H9 (cell line): ENCODE measurements around the gene MCL1. TPM values are rescaled to one million over a fixed set of nuclear protein-coding genes. Genes with fewer than 3 reads are reported as not detected.
"Not testable (repeated sequence)": the region's sequence is repeated elsewhere in the genome, so short reads cannot be mapped to it uniquely, and the experiment has no call there.

ENCODE experiments used
- DNase-seq: peaks from one replicate; pipeline ENCODE4 v3.0.0-alpha.2; 2017
- H2AFZ ChIP-seq: one replicate; pipeline ENCODE4 v1.6.1; 2013; ENCODE audit warnings: mild to moderate bottlenecking, low read length, control low read depth, moderate library complexity
- H2AK5ac ChIP-seq: 2 replicates; pipeline ENCODE4 v1.6.1; 2013; ENCODE audit warnings: low read length, control low read depth, mixed read lengths; ENCODE audit not compliant: insufficient read length
- H2BK120ac ChIP-seq: one replicate; pipeline ENCODE4 v1.6.1; 2013; ENCODE audit warnings: low read depth, mild to moderate bottlenecking, low read length, control low read depth, inconsistent platforms; ENCODE audit not compliant: poor library complexity, severe bottlenecking
- H2BK12ac ChIP-seq: 2 replicates; pipeline ENCODE4 v1.6.1; 2013; ENCODE audit warnings: low read length, control low read depth, mixed read lengths, low read depth; ENCODE audit not compliant: insufficient read length
- H2BK15ac ChIP-seq: 2 replicates; pipeline ENCODE4 v1.6.1; 2013; ENCODE audit warnings: low read depth, low read length, control low read depth
- H2BK20ac ChIP-seq: one replicate; pipeline ENCODE4 v1.6.1; 2013; ENCODE audit warnings: low read depth, mild to moderate bottlenecking, low read length, control low read depth, inconsistent platforms; ENCODE audit not compliant: poor library complexity, severe bottlenecking
- H2BK5ac ChIP-seq: 2 replicates; pipeline ENCODE4 v1.6.1; 2013; ENCODE audit warnings: low read length, control low read depth, mixed read lengths; ENCODE audit not compliant: insufficient read length
- H3K14ac ChIP-seq: 2 replicates; pipeline ENCODE4 v1.6.1; 2013; ENCODE audit warnings: low read length, control low read depth; ENCODE audit not compliant: insufficient read depth
- H3K18ac ChIP-seq: 2 replicates; pipeline ENCODE4 v1.6.1; 2013; ENCODE audit warnings: low read depth, mild to moderate bottlenecking, mixed read lengths, low read length, control low read depth; ENCODE audit not compliant: insufficient read length
- H3K23ac ChIP-seq: 2 replicates; pipeline ENCODE4 v1.6.1; 2013; ENCODE audit warnings: low read length, control low read depth, mixed read lengths, low read depth; ENCODE audit not compliant: insufficient read length
- H3K23me2 ChIP-seq: 2 replicates; pipeline ENCODE4 v1.6.1; 2013; ENCODE audit warnings: low read depth, mild to moderate bottlenecking, mixed read lengths, low read length, control low read depth; ENCODE audit not compliant: insufficient read length, poor library complexity, severe bottlenecking
- H3K27ac ChIP-seq: 2 replicates; pipeline ENCODE4 v1.5.1; 2013; ENCODE audit warnings: low read length, control low read depth, mixed read lengths, low read depth; ENCODE audit not compliant: insufficient read length
- H3K27me3 ChIP-seq: 2 replicates; pipeline ENCODE4 v1.6.1; 2013; ENCODE audit warnings: low read length, control low read depth, inconsistent platforms; ENCODE audit not compliant: insufficient read depth
- H3K4ac ChIP-seq: 2 replicates; pipeline ENCODE4 v1.6.1; 2013; ENCODE audit warnings: low read depth, mild to moderate bottlenecking, control low read depth, inconsistent platforms, low read length, moderate library complexity
- H3K4me1 ChIP-seq: 2 replicates; pipeline ENCODE4 v1.6.1; 2013; ENCODE audit warnings: low read length, control low read depth, inconsistent platforms; ENCODE audit not compliant: insufficient read depth
- H3K4me2 ChIP-seq: 2 replicates; pipeline ENCODE4 v1.6.1; 2013; ENCODE audit warnings: low read length, control low read depth, mixed read lengths; ENCODE audit not compliant: insufficient read length, insufficient read depth
- H3K56ac ChIP-seq: 2 replicates; pipeline ENCODE4 v1.6.1; 2013; ENCODE audit warnings: low read depth, mild to moderate bottlenecking, mixed read lengths, low read length, control low read depth; ENCODE audit not compliant: insufficient read length
- H3K79me1 ChIP-seq: 2 replicates; pipeline ENCODE4 v1.6.1; 2013; ENCODE audit warnings: low read depth, mild to moderate bottlenecking, moderate library complexity, low read length, control low read depth, inconsistent platforms; ENCODE audit not compliant: insufficient read depth, poor library complexity, severe bottlenecking
- H3K79me2 ChIP-seq: 2 replicates; pipeline ENCODE4 v1.6.1; 2013; ENCODE audit warnings: low read length, control low read depth, inconsistent platforms; ENCODE audit not compliant: insufficient read depth
- H3K9ac ChIP-seq: 2 replicates; pipeline ENCODE4 v1.6.1; 2013; ENCODE audit warnings: low read length, control low read depth, mixed read lengths; ENCODE audit not compliant: insufficient read length; ENCODE audit errors: extremely low read depth
- H3K9me3 ChIP-seq: one replicate; pipeline ENCODE4 v1.6.1; 2013; ENCODE audit warnings: low read depth, low read length, inconsistent platforms; ENCODE audit not compliant: control insufficient read depth
- H3T11ph ChIP-seq: one replicate; pipeline ENCODE4 v1.6.1; 2013; ENCODE audit warnings: mild to moderate bottlenecking, low read length, control low read depth, inconsistent platforms
- H4K20me1 ChIP-seq: one replicate; pipeline ENCODE4 v1.6.1; 2013; ENCODE audit not compliant: control insufficient read depth, insufficient read length, insufficient read depth
- H4K5ac ChIP-seq: 2 replicates; pipeline ENCODE4 v1.6.1; 2013; ENCODE audit warnings: low read depth, mild to moderate bottlenecking, mixed read lengths, low read length, control low read depth; ENCODE audit not compliant: insufficient read length
- H4K8ac ChIP-seq: replicated peaks from 2 replicates; pipeline ENCODE4 v1.6.1; 2013; ENCODE audit warnings: low read length, control low read depth, mixed read lengths, low read depth; ENCODE audit not compliant: insufficient read length
- H4K91ac ChIP-seq: 2 replicates; pipeline ENCODE4 v1.6.1; 2013; ENCODE audit warnings: low read depth, mild to moderate bottlenecking, moderate library complexity, mixed read lengths, low read length, control low read depth; ENCODE audit not compliant: insufficient read length
- H3K27ac Mint-ChIP-seq, 3 experiments: 2 replicates in 2 of 3; 3 replicates in 1 of 3; pipeline ENCODE4 v1.8.0; 2020 to 2021; ENCODE audit warnings: mixed read lengths in 3 of 3, mild to moderate bottlenecking in 1 of 3, moderate library complexity in 1 of 3
- H3K27me3 Mint-ChIP-seq: 2 replicates; pipeline ENCODE4 v1.8.0; 2021; ENCODE audit warnings: low read depth, mild to moderate bottlenecking, moderate library complexity, mixed read lengths
- H3K36me3 Mint-ChIP-seq, 3 experiments: 2 replicates in 2 of 3; 3 replicates in 1 of 3; pipeline ENCODE4 v1.8.0; 2020 to 2021; ENCODE audit warnings: low read depth in 3 of 3, mixed read lengths in 3 of 3; ENCODE audit not compliant: insufficient read depth in 1 of 3
- H3K4me1 Mint-ChIP-seq, 2 experiments: 2 replicates each; pipeline ENCODE4 v1.8.0; 2020; ENCODE audit warnings: mixed read lengths in 2 of 2
- H3K4me3 Mint-ChIP-seq, 2 experiments: 2 replicates in 1 of 2; 3 replicates in 1 of 2; pipeline ENCODE4 v1.8.0; 2020 to 2021; ENCODE audit warnings: mild to moderate bottlenecking in 2 of 2, mixed read lengths in 2 of 2, moderate library complexity in 1 of 2
- H3K9me3 Mint-ChIP-seq, 2 experiments: 2 replicates in 1 of 2; 3 replicates in 1 of 2; pipeline ENCODE4 v1.8.0; 2020; ENCODE audit warnings: mild to moderate bottlenecking in 2 of 2, mixed read lengths in 2 of 2, moderate library complexity in 1 of 2
- WGBS: extraction: QIAGEN DNeasy Blood & Tissue Kit; methylation state at CpG from one replicate; pipeline ENCODE4 v1.1.7; 2013; ENCODE audit warnings: missing lambda C conversion rate, low lambda C conversion rate, mixed read lengths; ENCODE audit not compliant: insufficient read length; ENCODE audit errors: extremely low coverage; 5-methylcytosine and 5-hydroxymethylcytosine counted together
- total RNA-seq: library from RNA; stranded (reverse); gene quantifications from 2 replicates; pipeline ENCODE4 v1.2.1, GENCODE V29; 2021

Gene MCL1
- total RNA-seq, 1 experiment from 2014 or later = 247 TPM

GRCh38 chr1:150581437-150581836, 2.0 kb upstream of the MCL1 start:
- H3K23ac ChIP-seq, H3K79me1 ChIP-seq, H3K27me3 ChIP-seq, H2AK5ac ChIP-seq, H4K91ac ChIP-seq, H4K8ac ChIP-seq, H3K4me3 Mint-ChIP-seq, H3K4ac ChIP-seq, H2BK15ac ChIP-seq, H2BK20ac ChIP-seq, H3K27me3 Mint-ChIP-seq, H2BK12ac ChIP-seq, H3K23me2 ChIP-seq, H2BK5ac ChIP-seq, H3T11ph ChIP-seq, H4K20me1 ChIP-seq, H3K18ac ChIP-seq, H3K9ac ChIP-seq, H3K9me3 ChIP-seq, H2AFZ ChIP-seq, H3K56ac ChIP-seq, H3K14ac ChIP-seq, H3K27ac Mint-ChIP-seq, DNase-seq, H3K4me1 ChIP-seq, H3K4me2 ChIP-seq, H3K27ac ChIP-seq, H4K5ac ChIP-seq, H2BK120ac ChIP-seq: not testable (repeated sequence)
- H3K36me3 Mint-ChIP-seq = peaks cover 28 to 31% (median 28%) of the 10 kb centered on the region in 3 experiments
- no CpG with 5 or more reads among the region's 7 CpGs for WGBS
- H3K4me1 Mint-ChIP-seq = peaks cover 17 to 25% of the 10 kb centered on the region in 2 experiments
- H3K9me3 Mint-ChIP-seq = peaks cover 6 to 15% of the 10 kb centered on the region in 2 experiments; a peak in 4 of 5 replicates
- H3K79me2 ChIP-seq = peaks cover 23% of the 10 kb centered on the region

DNA sequence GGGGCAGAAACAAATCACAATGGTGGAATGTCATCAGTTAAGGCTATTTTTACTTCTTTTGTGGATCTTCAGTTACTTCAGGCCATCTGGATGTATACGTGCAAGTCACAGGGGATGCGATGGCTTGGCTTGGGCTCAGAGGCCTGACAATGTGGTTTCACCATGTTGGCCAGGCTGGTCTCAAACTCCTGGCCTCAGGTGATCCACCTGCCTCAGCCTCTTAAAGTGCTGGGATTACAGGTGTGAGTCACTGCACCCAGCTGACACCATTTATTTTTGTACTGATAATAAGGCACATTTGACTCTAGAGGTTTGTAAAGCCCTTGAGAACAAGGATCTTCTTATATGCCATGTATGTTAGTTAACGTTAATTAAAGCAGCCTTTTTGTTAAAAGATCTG, 1.6 kb upstream of the MCL1 start:
- WGBS = no CpG with 5 or more reads among the region's 3 CpGs

More for the DNA sequence above, 1.6 kb upstream of the MCL1 start:
- not testable (repeated sequence) for H3K27ac ChIP-seq, H3K14ac ChIP-seq, H3K23ac ChIP-seq, H3K4ac ChIP-seq, H2BK120ac ChIP-seq, H2AK5ac ChIP-seq, H3K56ac ChIP-seq, H4K91ac ChIP-seq, H3K27me3 ChIP-seq, H4K5ac ChIP-seq, H3K4me1 ChIP-seq, H3K18ac ChIP-seq, H3T11ph ChIP-seq, H3K9me3 ChIP-seq, H3K27me3 Mint-ChIP-seq, H3K79me1 ChIP-seq, H3K9ac ChIP-seq, H2BK20ac ChIP-seq, H3K23me2 ChIP-seq, H2AFZ ChIP-seq, H4K8ac ChIP-seq, H2BK15ac ChIP-seq, H2BK12ac ChIP-seq, H2BK5ac ChIP-seq, H4K20me1 ChIP-seq, DNase-seq, H3K4me2 ChIP-seq
- peaks cover 23% of the 10 kb centered on the region for H3K79me2 ChIP-seq
- peaks cover 6 to 15% of the 10 kb centered on the region in 2 experiments; a peak in 4 of 5 replicates for H3K9me3 Mint-ChIP-seq
- peaks cover 32 to 36% (median 33%) of the 10 kb centered on the region in 3 experiments for H3K36me3 Mint-ChIP-seq
- peak overlapping the region in 2 of 3 experiments; percentile 99 to 100; a peak in 4 of 7 replicates for H3K27ac Mint-ChIP-seq
- peaks cover 20 to 29% of the 10 kb centered on the region in 2 experiments for H3K4me1 Mint-ChIP-seq
- H3K4me3 Mint-ChIP-seq = peak overlapping the region; percentile 90 to 96
